ENCODE results near the gene SLC17A8.

- TF ChIP-seq, protein P1, sequence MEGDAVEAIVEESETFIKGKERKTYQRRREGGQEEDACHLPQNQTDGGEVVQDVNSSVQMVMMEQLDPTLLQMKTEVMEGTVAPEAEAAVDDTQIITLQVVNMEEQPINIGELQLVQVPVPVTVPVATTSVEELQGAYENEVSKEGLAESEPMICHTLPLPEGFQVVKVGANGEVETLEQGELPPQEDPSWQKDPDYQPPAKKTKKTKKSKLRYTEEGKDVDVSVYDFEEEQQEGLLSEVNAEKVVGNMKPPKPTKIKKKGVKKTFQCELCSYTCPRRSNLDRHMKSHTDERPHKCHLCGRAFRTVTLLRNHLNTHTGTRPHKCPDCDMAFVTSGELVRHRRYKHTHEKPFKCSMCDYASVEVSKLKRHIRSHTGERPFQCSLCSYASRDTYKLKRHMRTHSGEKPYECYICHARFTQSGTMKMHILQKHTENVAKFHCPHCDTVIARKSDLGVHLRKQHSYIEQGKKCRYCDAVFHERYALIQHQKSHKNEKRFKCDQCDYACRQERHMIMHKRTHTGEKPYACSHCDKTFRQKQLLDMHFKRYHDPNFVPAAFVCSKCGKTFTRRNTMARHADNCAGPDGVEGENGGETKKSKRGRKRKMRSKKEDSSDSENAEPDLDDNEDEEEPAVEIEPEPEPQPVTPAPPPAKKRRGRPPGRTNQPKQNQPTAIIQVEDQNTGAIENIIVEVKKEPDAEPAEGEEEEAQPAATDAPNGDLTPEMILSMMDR (conservative IDR thresholded peaks at IDR 0.05) = no peak
- no peak for TF ChIP-seq EZH2 (IDR thresholded peaks at IDR 0.05; ENCODE audit: low read depth)
Measured at GRCh38 chr12:100427078-100427477, 70.2 kb downstream of the SLC17A8 start.

All from PC-9 (cell line).